ENCODE measurements around the gene ARHGAP5. TPM values are rescaled to one million over a fixed set of nuclear protein-coding genes. Genes with fewer than 3 reads are reported as not detected.

Gene ARHGAP5
- total and polyA plus RNA-seq, 2 donors (not counting 3 experiments of a cell fraction or from before 2014, with no cell fraction given): 4.3 to 36.2 TPM

- BruUV-seq (replicated peaks): TSS peak; percentile 90
- ChIA-PET CTCF (interaction anchor here (0.7 to 4.2 kb wide), 11 partner anchors 16 to 619 kb away, joined by 3 to 40 read pairs (median 4); partner anchors contain the start of gene DTD2), POLR2A (interaction anchor here (0.6 to 1.5 kb wide), 5 partner anchors 30 to 1630 kb away, joined by 3 to 7 read pairs (median 5); partner anchors contain the start of gene HEATR5A)
- peak overlapping the region; percentile 85 for H2AFZ ChIP-seq (ENCODE audit: low read depth, low read length)
- FAIRE-seq: peak; percentile 67
- TF ChIP-seq CTCF (IDR thresholded peaks at IDR 0.05; ENCODE audit: extremely low read depth in 1 of 2, insufficient read depth in 1 of 2, low read depth in 1 of 2, low read length in 2 of 2) (no peak), MAX (IDR thresholded peaks at IDR 0.05; ENCODE audit: insufficient read depth, insufficient read length) (peak; percentile 33), MYC (IDR thresholded peaks at IDR 0.05; ENCODE audit: low read depth, low read length) (no peak), EZH2 (IDR thresholded peaks at IDR 0.05; ENCODE audit: borderline replicate concordance, low read depth, low read length, severe bottlenecking) (no peak), POLR2A (IDR thresholded peaks at IDR 0.05; ENCODE audit: low read depth, low read length) (peak; percentile 28), POLR2AphosphoS5 (IDR thresholded peaks at IDR 0.05; ENCODE audit: insufficient read depth, low read depth, low read length) (peak; percentile 49), FOS (IDR thresholded peaks at IDR 0.05; ENCODE audit: borderline replicate concordance, insufficient read depth, low read length) (no peak), JUN (IDR thresholded peaks at IDR 0.05; ENCODE audit: borderline replicate concordance, insufficient read depth, insufficient read length, low read depth) (no peak), GATA2 (IDR thresholded peaks at IDR 0.05; ENCODE audit: insufficient read depth, insufficient read length, low read depth, low read length) (no peak)
- no peaks in the 10 kb centered on the region for H3K9me3 ChIP-seq (replicated peaks; ENCODE audit: control insufficient read depth, insufficient read depth, low read length)
- DNase-seq (ENCODE audit: low read depth, low spot score): peak; percentile 94
- peaks cover 17% of the 10 kb centered on the region for H3K4me1 ChIP-seq (ENCODE audit: control insufficient read depth, extremely low read depth, insufficient read depth, low read length)
- H3K4me2 ChIP-seq (ENCODE audit: insufficient read depth, low read length): peak overlapping the region; percentile 90
- dilution Hi-C loops (cut with MboI; ENCODE audit: extremely low pct_ligation_motif_present, low sequenced_read_pairs) (no loop called here), intact Hi-C loops (cut with micrococcal nuclease) (loop anchor here (1.0 to 5.0 kb wide), 8 partner anchors 127 to 1849 kb away; partner anchors contain the start of genes DTD2, NUBPL and RNU6-8)
- peak overlapping the region; percentile 56 to 77 (median 72) for H3K4me3 ChIP-seq (replicated peaks in 1 of 3; ENCODE audit: insufficient read depth in 1 of 3, low read depth in 1 of 3, low read length in 3 of 3)
- H3K36me3 ChIP-seq (ENCODE audit: control insufficient read depth in 2 of 2, extremely low read depth in 1 of 2, insufficient read depth in 2 of 2, low read length in 2 of 2): no peaks in the 10 kb centered on the region
- H3K9ac ChIP-seq (replicated peaks; ENCODE audit: extremely low read depth, insufficient read depth, low read length): peak overlapping the region; percentile 77
- H3K79me2 ChIP-seq (ENCODE audit: control insufficient read depth, insufficient read depth, low read length): peaks cover 35% of the 10 kb centered on the region
- peaks cover 2 to 4% of the 10 kb centered on the region in 2 experiments for H3K27me3 ChIP-seq (ENCODE audit: control insufficient read depth in 2 of 2, insufficient read depth in 2 of 2, low read length in 2 of 2)
- H3K27ac ChIP-seq (ENCODE audit: insufficient read depth, low read depth, low read length): peak overlapping the region; percentile 53
- no peaks in the 10 kb centered on the region for H3K9me1 ChIP-seq (replicated peaks; ENCODE audit: control insufficient read depth, extremely low read depth, insufficient read depth, low read length)
- H4K20me1 ChIP-seq (replicated peaks; ENCODE audit: control insufficient read depth, extremely low read depth, insufficient read depth, low read length): no peaks in the 10 kb centered on the region
These were observed 625 bp upstream of the ARHGAP5 start for GRCh38 chr14:32076278-32077080.
